NCI-H1092 (cell line): Measurements from ENCODE around the gene COL1A1.

ENCODE experiments used
- DNase-seq: peaks from one replicate; lab custom pipeline; 2025; lab: John Stamatoyannopoulos, UW

COL1A1 gene

GRCh38 chr17:50213026-50214022 lies 11.9 kb upstream of the COL1A1 start:
- DNase-seq = no peak

- DNase-seq = no peak
Observed at GRCh38 chr17:50212121-50212843, 10.9 kb upstream of the COL1A1 start.

- DNase-seq = no peak
Observed at GRCh38 chr17:50211249-50212120, 10.1 kb upstream of the COL1A1 start.

- DNase-seq = no peak
Observed at GRCh38 chr17:50210240-50211225, 9.1 kb upstream of the COL1A1 start.

GRCh38 chr17:50209472-50210239 lies 8.2 kb upstream of the COL1A1 start:
- no peak for DNase-seq

- DNase-seq = no peak
Observed at GRCh38 chr17:50209133-50209471, 7.7 kb upstream of the COL1A1 start.

GRCh38 chr17:50208611-50209061 lies 7.2 kb upstream of the COL1A1 start:
- DNase-seq = no peak

- no peak for DNase-seq
Observed at GRCh38 chr17:50207792-50208567, 6.5 kb upstream of the COL1A1 start.

GRCh38 chr17:50207315-50207714 lies 5.9 kb upstream of the COL1A1 start:
- no peak for DNase-seq

- DNase-seq = no peak
Observed at GRCh38 chr17:50206604-50207293, 5.3 kb upstream of the COL1A1 start.

- DNase-seq = no peak
Observed at GRCh38 chr17:50205963-50206505, 4.6 kb upstream of the COL1A1 start.

- DNase-seq = no peak
Observed at GRCh38 chr17:50205111-50205962, 3.9 kb upstream of the COL1A1 start.

- DNase-seq = no peak
Observed at GRCh38 chr17:50204431-50204830, 3.0 kb upstream of the COL1A1 start.

GRCh38 chr17:50203604-50204345 lies 2.3 kb upstream of the COL1A1 start:
- no peak for DNase-seq

GRCh38 chr17:50203086-50203485 lies 1.7 kb upstream of the COL1A1 start:
- DNase-seq = no peak

GRCh38 chr17:50200457-50201275 lies 765 bp downstream of the COL1A1 start:
- peak; percentile 60 for DNase-seq
